OCI-LY1 (cell line): ENCODE results near the gene LCE2A.
A peak's percentile ranks its signal among the peaks of the same experiment; 100 is the strongest.

Experiments
- H2AFZ ChIP-seq: fragments of 200-600 bp; sonication (generic), shearing (Covaris generic); 2 replicates; pipeline ENCODE4 v1.6.0; 2014; ENCODE audit warnings: antibody characterized with exemption, mild to moderate bottlenecking, low read length
- H3F3A ChIP-seq: fragments of 200-600 bp; sonication (generic), shearing (Covaris generic); 2 replicates; pipeline ENCODE4 v1.6.0; 2014; ENCODE audit warnings: mild to moderate bottlenecking, antibody characterized with exemption, low read length, moderate library complexity; ENCODE audit not compliant: insufficient read depth
- H3K27ac ChIP-seq: fragments of 200-600 bp; sonication (generic); 2 replicates; pipeline ENCODE4 v1.5.1; 2014; ENCODE audit warnings: low read length, mixed run types, mild to moderate bottlenecking, low read depth; ENCODE audit not compliant: poor library complexity, severe bottlenecking
- H3K27me3 ChIP-seq: fragments of 200-600 bp; sonication (generic); 2 replicates; pipeline ENCODE4 v1.6.0; 2014; ENCODE audit warnings: antibody characterized with exemption, mild to moderate bottlenecking, low read length, moderate library complexity; ENCODE audit not compliant: insufficient read depth
- H3K36me3 ChIP-seq: fragments of 200-600 bp; sonication (generic); 2 replicates; pipeline ENCODE4 v1.6.1; 2014; ENCODE audit warnings: mild to moderate bottlenecking, antibody characterized with exemption, low read length, moderate library complexity, mixed read lengths; ENCODE audit not compliant: insufficient read depth
- H3K4me1 ChIP-seq: fragments of 200-600 bp; sonication (generic); 2 replicates; pipeline ENCODE4 v1.5.1; 2014; ENCODE audit warnings: mild to moderate bottlenecking, low read length, moderate library complexity; ENCODE audit not compliant: insufficient read depth, severe bottlenecking
- H3K4me2 ChIP-seq: fragments of 200-600 bp; sonication (generic), shearing (Covaris generic); 2 replicates; pipeline ENCODE4 v1.6.1; 2014; ENCODE audit warnings: low read length
- H3K4me3 ChIP-seq: fragments of 200-600 bp; sonication (generic); 2 replicates; pipeline ENCODE4 v1.5.1; 2014; ENCODE audit warnings: low read length, low read depth, mild to moderate bottlenecking, mixed read lengths; ENCODE audit not compliant: poor library complexity, severe bottlenecking
- H3K79me2 ChIP-seq: fragments of 200-600 bp; shearing (Covaris generic); 2 replicates; pipeline ENCODE4 v1.6.1; 2016; ENCODE audit warnings: mixed run types, low read length, mixed read lengths; ENCODE audit not compliant: insufficient read depth
- H3K9ac ChIP-seq: fragments of 200-600 bp; sonication (generic), shearing (Covaris generic); 2 replicates; pipeline ENCODE4 v1.6.1; 2014; ENCODE audit warnings: mild to moderate bottlenecking, low read length, mixed read lengths
- H3K9me2 ChIP-seq: fragments of 200-600 bp; sonication (generic), shearing (Covaris generic); 2 replicates; pipeline ENCODE4 v1.6.1; 2014; ENCODE audit warnings: low read depth, mild to moderate bottlenecking, low read length, mixed read lengths
- H3K9me3 ChIP-seq: fragments of 200-600 bp; shearing (Covaris generic); 2 replicates; pipeline ENCODE4 v1.6.1; 2014; ENCODE audit warnings: low read length, mixed read lengths
- H4K20me1 ChIP-seq: fragments of 200-600 bp; sonication (generic), shearing (Covaris generic); 2 replicates; pipeline ENCODE4 v1.6.0; 2016; ENCODE audit warnings: mild to moderate bottlenecking, low read length; ENCODE audit not compliant: insufficient read depth
- EZH2 ChIP-seq: fragments of 200-600 bp; sonication (generic), shearing (Covaris generic); IDR thresholded peaks from 2 replicates; pipeline ENCODE4 v1.8.0; 2017; ENCODE audit warnings: borderline replicate concordance, mixed run types, mild to moderate bottlenecking, antibody characterized with exemption, low read length, moderate library complexity, mixed read lengths
- TF ChIP-seq, protein P1 (sequence below): fragments of 200-600 bp; sonication (generic), shearing (Covaris generic); IDR thresholded peaks from 2 replicates; pipeline ENCODE4 v1.5.1; 2017; ENCODE audit warnings: mild to moderate bottlenecking, antibody characterized with exemption, low read length, moderate library complexity, mixed read lengths

The LCE2A gene, protein sequence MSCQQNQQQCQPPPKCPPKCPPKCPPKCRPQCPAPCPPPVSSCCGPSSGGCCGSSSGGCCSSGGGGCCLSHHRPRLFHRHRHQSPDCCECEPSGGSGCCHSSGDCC

DNA sequence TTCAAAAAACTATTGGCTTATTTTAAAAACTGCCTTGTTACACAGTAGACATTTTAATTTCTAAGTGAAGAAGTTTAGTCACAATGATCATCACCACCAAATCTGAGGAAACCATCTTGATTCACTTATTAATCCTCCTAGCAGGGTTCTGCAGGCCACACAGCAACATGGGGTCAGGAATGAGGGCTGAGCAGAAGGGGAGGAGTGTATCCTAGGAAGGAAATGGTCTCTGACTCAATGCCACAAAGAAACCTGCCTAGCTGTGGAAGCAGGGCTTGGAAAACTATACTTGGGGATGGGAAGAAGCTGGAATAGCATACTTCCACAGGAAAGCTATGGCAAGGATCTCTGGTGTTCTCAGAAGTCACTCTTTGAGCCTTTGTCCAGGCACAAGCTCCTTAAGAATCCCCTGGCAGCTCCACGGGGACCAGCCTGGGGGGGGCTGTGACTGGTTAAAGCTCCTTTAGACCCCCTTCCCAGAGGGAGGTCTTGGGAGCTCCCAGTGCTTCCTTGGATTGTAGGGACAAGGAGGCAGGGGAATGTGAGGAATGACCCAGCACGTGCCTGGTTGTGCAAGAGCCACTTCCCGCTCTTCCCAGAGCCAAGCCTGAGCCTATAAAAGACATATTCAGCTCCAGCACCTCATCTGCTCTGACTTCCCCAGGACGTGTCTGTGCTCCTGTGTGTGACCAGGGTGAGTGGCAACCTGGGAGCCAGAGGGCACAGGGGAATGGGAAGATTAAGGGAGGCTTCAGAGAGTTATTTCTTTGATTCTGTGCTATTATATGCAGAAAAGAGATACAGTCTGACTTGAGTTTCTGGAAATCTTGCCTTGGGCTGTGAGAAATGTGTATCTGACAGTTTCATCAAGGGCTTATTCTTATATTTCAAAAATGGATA, at the start of gene LCE2A:
TSS of gene LCE2A (plus strand) at position 645 of the 900 bp plus-strand sequence. CDS start 557 bp downstream, outside the sequence.
- Histone ChIP-seq H4K20me1 (no peaks in the 10 kb centered on the region), H3K27me3 (no peaks in the 10 kb centered on the region), H2AFZ (no peak within 1 kb of the TSS), H3F3A (no peaks in the 10 kb centered on the region), H3K9ac (no peak within 1 kb of the TSS), H3K9me3 (no peaks in the 10 kb centered on the region), H3K36me3 (no peaks in the 10 kb centered on the region), H3K4me2 (no peak within 1 kb of the TSS), H3K9me2 (no peaks in the 10 kb centered on the region), H3K79me2 (no peaks in the 10 kb centered on the region), H3K4me1 (no peaks in the 10 kb centered on the region), H3K4me3 (no peak within 1 kb of the TSS), H3K27ac (no peak within 1 kb of the TSS)
- TF ChIP-seq EZH2: no peak
- TF ChIP-seq, protein P1, sequence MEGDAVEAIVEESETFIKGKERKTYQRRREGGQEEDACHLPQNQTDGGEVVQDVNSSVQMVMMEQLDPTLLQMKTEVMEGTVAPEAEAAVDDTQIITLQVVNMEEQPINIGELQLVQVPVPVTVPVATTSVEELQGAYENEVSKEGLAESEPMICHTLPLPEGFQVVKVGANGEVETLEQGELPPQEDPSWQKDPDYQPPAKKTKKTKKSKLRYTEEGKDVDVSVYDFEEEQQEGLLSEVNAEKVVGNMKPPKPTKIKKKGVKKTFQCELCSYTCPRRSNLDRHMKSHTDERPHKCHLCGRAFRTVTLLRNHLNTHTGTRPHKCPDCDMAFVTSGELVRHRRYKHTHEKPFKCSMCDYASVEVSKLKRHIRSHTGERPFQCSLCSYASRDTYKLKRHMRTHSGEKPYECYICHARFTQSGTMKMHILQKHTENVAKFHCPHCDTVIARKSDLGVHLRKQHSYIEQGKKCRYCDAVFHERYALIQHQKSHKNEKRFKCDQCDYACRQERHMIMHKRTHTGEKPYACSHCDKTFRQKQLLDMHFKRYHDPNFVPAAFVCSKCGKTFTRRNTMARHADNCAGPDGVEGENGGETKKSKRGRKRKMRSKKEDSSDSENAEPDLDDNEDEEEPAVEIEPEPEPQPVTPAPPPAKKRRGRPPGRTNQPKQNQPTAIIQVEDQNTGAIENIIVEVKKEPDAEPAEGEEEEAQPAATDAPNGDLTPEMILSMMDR: no peak

DNA sequence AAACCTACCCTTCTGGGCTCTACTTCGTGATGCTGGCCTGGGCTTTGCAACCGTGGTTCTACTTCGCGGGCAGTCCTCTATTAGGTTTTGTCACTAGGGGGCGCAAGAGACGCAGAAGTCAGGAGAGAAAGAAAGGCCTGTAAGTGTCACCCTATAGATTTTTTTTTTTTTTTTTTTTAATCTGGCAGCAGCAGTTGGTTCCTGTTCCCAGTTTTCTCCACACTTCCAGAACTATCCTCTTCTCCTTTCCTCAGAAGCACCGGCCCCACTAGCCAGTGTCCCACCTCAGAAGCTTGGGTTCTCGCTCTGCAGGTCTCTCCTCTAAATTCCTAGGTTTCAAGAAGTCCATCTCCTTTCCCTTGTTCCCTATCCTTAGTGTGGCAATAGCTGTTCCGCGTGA, 44.0 kb upstream of the LCE2A start:
- Histone ChIP-seq H3K9me3 (no peaks in the 10 kb centered on the region), H3F3A (no peaks in the 10 kb centered on the region), H3K27me3 (no peaks in the 10 kb centered on the region), H2AFZ (no peak overlapping the region), H3K4me1 (no peaks in the 10 kb centered on the region), H4K20me1 (no peaks in the 10 kb centered on the region), H3K4me2 (no peak overlapping the region), H3K36me3 (no peaks in the 10 kb centered on the region), H3K27ac (no peak overlapping the region), H3K79me2 (no peaks in the 10 kb centered on the region), H3K9me2 (no peaks in the 10 kb centered on the region), H3K9ac (no peak overlapping the region), H3K4me3 (no peak overlapping the region)
- TF ChIP-seq, protein P1: peak; percentile 77
- TF ChIP-seq EZH2: no peak

DNA sequence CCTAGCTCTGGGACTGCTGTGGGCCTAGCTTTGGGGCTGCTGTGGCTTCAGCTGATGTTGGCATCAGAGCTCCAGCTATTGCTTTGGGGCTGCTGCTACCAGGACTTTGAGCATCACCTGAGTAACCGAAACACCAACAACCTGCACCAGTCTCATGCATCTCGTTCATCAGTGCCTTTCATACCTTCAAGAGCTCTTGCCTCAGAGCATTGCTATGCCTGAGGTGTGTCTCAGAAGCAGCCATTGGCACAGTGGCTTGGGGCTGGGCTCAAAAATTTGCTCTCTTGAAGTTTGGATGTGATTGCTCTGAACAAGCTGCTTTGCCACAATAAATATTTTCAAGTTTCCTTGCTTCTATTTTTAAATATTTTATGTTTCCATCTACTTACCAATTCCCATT, 41.7 kb upstream of the LCE2A start:
- Histone ChIP-seq H3K9ac (no peak overlapping the region), H3K4me1 (no peaks in the 10 kb centered on the region), H3K36me3 (no peaks in the 10 kb centered on the region), H3K9me3 (no peaks in the 10 kb centered on the region), H3K9me2 (no peaks in the 10 kb centered on the region), H4K20me1 (no peaks in the 10 kb centered on the region), H3K79me2 (no peaks in the 10 kb centered on the region), H3F3A (no peaks in the 10 kb centered on the region), H3K4me3 (no peak overlapping the region), H3K4me2 (no peak overlapping the region), H3K27me3 (no peaks in the 10 kb centered on the region), H2AFZ (no peak overlapping the region), H3K27ac (no peak overlapping the region)
- TF ChIP-seq, protein P1: no peak
- no peak for TF ChIP-seq EZH2
